Raji (cell line): ENCODE data around the gene ABCA5.

Experiments used
- POLR2A ChIP-seq: IDR thresholded peaks from 2 replicates; pipeline ENCODE4 v1.6.1; 2011; ENCODE audit warnings: low read depth, low read length, control low read depth; ENCODE audit not compliant: insufficient read depth

ABCA5 gene

GRCh38 chr17:69287168-69287567, 39.8 kb downstream of the ABCA5 start:
- no peak for TF ChIP-seq POLR2A

- no peak for TF ChIP-seq POLR2A
Measured at GRCh38 chr17:69286257-69286656, 40.7 kb downstream of the ABCA5 start.

- no peak for TF ChIP-seq POLR2A
Measured at GRCh38 chr17:69284646-69285045, 42.3 kb downstream of the ABCA5 start.

GRCh38 chr17:69282002-69282401, 44.9 kb downstream of the ABCA5 start:
- no peak for TF ChIP-seq POLR2A

GRCh38 chr17:69275751-69276150, 51.2 kb downstream of the ABCA5 start:
- no peak for TF ChIP-seq POLR2A

GRCh38 chr17:69271023-69271422, 55.9 kb downstream of the ABCA5 start:
- no peak for TF ChIP-seq POLR2A

- TF ChIP-seq POLR2A, result no peak
Measured at GRCh38 chr17:69269131-69269998, 57.6 kb downstream of the ABCA5 start.

- no peak for TF ChIP-seq POLR2A
Measured at GRCh38 chr17:69268543-69269014, 58.4 kb downstream of the ABCA5 start.

- TF ChIP-seq POLR2A, result no peak
Measured at GRCh38 chr17:69267219-69267618, 59.7 kb downstream of the ABCA5 start.

- no peak for TF ChIP-seq POLR2A
Measured at GRCh38 chr17:69265873-69266272, 61.1 kb downstream of the ABCA5 start.

GRCh38 chr17:69254187-69254586, 72.7 kb downstream of the ABCA5 start:
- no peak for TF ChIP-seq POLR2A

- TF ChIP-seq POLR2A, result no peak
Measured at GRCh38 chr17:69250641-69251040, 76.3 kb downstream of the ABCA5 start.

GRCh38 chr17:69246726-69247375, 80.1 kb downstream of the ABCA5 start:
- no peak for TF ChIP-seq POLR2A

GRCh38 chr17:69246202-69246601, 80.7 kb downstream of the ABCA5 start:
- no peak for TF ChIP-seq POLR2A

GRCh38 chr17:69245617-69246016, 81.3 kb downstream of the ABCA5 start:
- no peak for TF ChIP-seq POLR2A
